Stimulated activated CD4-positive, alpha-beta T cell treated with anti-CD3 and anti-CD28 coated beads, Interleukin-15, amount 100 ng/mL, for 1 hour (primary cell): ENCODE data around the gene TMOD3.
"Not testable (repeated sequence)": the region's sequence is repeated elsewhere in the genome, so short reads cannot be mapped to it uniquely, and the experiment has no call there.

Source experiments
- DNase-seq, 2 donors: peaks; one replicate each; pipeline ENCODE4 v3.0.0-alpha.2; 2020; ENCODE audit warnings: low read depth in 1 of 2, low spot score in 1 of 2

Gene TMOD3

GRCh38 chr15:51863131-51863530 lies 33.7 kb downstream of the TMOD3 start:
- DNase-seq = no peak

DNA sequence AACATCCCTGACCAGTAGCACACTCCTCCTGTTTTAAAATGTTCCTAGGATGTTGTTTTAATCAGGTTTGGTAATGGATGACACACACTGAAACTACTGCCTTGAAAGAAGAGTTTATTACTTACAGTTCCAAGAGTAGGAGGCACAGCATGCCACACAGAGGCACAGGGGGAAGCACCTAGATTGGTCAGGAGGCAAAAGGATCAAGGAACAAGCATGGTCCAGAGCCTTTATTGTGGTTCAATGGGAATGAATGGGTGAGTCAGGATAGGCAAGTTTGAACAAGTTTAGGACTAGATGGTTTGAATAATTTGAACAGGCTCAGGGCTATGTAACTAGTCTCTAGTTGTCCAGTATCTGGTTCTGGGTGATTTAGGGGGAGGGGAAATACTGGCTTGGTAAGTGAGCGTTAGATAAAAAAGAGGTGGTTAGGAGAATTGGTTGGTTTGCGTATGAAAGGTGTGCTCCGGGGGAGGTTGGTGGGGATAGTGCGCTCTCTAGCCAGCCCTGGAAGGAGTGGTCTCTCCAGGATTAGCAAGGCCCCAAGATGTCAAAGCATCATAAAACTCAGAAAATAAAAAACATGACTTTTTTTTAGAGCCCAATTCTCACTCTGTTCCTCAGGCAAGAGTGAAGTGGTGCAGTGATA lies 35.1 kb downstream of the TMOD3 start:
- DNase-seq = no peak

- DNase-seq = no peak
These were observed 35.9 kb downstream of the TMOD3 start for GRCh38 chr15:51865317-51865716.

GRCh38 chr15:51866161-51866560 lies 36.7 kb downstream of the TMOD3 start:
- no peak for DNase-seq

GRCh38 chr15:51866751-51867150 lies 37.3 kb downstream of the TMOD3 start:
- no peak for DNase-seq

GRCh38 chr15:51869060-51869421 lies 39.6 kb downstream of the TMOD3 start:
- no peak for DNase-seq

- DNase-seq = no peak
These were observed 41.3 kb downstream of the TMOD3 start for GRCh38 chr15:51870774-51871173.

DNA sequence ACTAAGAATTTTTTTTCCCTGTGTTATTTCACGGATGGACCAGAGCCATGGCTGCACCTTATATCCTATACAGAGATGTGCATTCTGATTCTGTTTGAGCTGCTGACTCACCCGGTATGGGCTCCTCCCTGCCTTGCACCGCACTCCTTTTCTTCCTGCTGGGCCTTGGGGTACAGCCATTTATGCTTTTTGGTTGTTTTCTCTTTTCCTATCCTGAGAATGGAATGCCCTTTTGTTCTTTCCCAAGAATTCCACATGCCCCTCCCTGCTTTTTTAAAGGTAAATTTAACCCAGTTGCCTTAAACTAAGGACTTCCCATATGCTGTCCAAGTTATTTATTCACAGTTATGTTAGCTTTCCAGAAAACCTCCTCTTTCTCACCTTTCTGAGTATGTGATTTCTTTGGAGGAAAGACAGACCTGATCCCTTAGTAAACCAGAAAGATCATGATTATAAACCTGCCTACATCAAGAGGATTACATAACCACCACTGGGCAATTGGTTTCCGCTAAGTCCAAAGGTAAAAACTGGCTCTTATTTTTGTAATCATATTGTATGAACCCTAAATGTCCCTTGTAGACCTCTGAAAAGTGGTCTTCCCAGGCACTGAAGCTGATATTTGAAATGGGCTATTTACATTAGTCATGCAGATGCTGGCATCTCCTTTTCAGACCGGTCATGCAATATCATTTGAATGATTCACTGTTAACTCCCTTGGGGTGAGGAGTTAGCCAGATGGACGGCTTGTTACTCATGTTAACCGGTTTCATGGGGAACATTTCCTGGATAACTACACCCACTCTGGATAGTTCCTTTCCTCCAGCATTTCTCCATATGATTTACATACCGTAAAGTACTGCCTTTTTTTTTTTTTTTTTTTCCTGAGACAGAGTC lies 45.5 kb downstream of the TMOD3 start:
- DNase-seq = no peak

- DNase-seq = no peak
These were observed 46.7 kb downstream of the TMOD3 start for GRCh38 chr15:51876169-51876568.

- DNase-seq = no peak
These were observed 49.3 kb downstream of the TMOD3 start for GRCh38 chr15:51878446-51879386.

- DNase-seq = no peak
These were observed 50.1 kb downstream of the TMOD3 start for GRCh38 chr15:51879555-51879954.

GRCh38 chr15:51883271-51883837 lies 53.9 kb downstream of the TMOD3 start:
- DNase-seq = no peak

DNA sequence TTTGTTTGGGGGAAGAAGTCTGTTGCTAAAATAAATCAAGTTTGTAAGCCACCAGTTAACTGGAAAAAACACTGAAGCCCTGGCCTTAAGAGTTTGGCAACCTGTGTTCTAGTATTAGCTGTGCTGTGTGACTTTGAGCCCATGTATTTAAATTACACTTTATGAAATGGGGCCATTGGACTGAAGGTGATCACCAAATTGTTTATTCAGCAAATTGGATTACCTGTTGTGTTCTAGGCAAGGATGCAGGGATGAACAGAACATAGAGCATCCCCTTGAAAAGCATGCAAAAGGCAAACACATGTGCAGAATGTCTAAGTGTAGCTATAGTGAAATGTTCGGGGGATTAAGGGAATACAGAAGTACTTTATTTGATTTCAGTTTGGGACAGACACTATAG lies 54.6 kb downstream of the TMOD3 start:
- DNase-seq = no peak

GRCh38 chr15:51884517-51885236 lies 55.2 kb downstream of the TMOD3 start:
- DNase-seq = no peak

DNA sequence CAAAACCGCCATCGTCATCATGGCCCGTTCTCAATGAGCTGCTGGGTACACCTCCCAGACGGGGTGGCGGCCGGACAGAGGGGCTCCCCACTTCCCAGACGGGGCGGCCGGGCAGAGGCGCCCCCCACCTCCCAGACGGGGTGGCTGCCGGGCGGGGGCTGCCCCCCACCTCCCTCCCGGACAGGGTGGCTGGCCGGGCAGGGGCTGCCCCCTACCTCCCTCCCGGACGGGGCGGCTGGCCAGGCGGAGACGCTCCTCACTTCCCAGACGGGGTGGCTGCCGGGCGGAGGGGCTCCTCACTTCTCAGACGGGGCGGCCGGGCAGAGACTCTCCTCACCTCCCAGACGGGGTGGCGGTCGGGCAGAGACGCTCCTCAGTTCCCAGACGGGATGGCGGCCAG lies 56.3 kb downstream of the TMOD3 start:
- DNase-seq = not testable (repeated sequence)

GRCh38 chr15:51887887-51888592 lies 58.6 kb downstream of the TMOD3 start:
- no peak for DNase-seq

GRCh38 chr15:51888593-51889195 lies 59.2 kb downstream of the TMOD3 start:
- DNase-seq = no peak

- DNase-seq = no peak
These were observed 60.0 kb downstream of the TMOD3 start for GRCh38 chr15:51889486-51889885.

- no peak for DNase-seq
These were observed 75.0 kb downstream of the TMOD3 start for GRCh38 chr15:51904421-51904820.

DNA sequence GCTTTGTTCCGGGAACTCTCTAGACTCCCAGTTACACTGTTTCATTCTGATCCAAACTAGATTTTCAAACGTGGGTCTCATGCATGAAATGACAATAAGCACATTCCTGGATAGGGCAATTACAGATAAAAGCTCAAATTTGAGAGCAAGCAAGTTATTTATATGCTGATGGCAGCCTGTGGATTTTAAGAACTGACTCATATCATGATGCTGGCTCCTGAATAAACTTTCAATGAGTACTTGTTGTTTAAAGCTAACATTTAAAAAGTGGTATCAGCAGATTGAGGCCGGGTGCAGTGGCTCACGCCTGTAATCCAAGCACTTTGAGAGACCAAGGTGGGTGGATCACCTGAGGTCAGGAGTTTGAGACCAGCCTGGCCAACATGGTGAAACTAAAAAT lies 75.5 kb downstream of the TMOD3 start:
- DNase-seq = no peak
